Activated CD4-positive, alpha-beta T cell treated with anti-CD3 and anti-CD28 coated beads, Interleukin-2, Interleukin-4, amounts not matched to agents 100 ng/mL and 50 ng/mL, durations not matched to agents 16 hours and 8 hours (primary cell): ENCODE data around the gene MVD.
"Not testable (repeated sequence)": the region's sequence is repeated elsewhere in the genome, so short reads cannot be mapped to it uniquely, and the experiment has no call there.

Experiments
- DNase-seq: peaks from one replicate; pipeline ENCODE4 v3.0.0-alpha.2; 2020; ENCODE audit warnings: low spot score

MVD gene

GRCh38 chr16:88681709-88682451 lies 19.0 kb upstream of the MVD start:
- DNase-seq, result peak; percentile 71

DNA sequence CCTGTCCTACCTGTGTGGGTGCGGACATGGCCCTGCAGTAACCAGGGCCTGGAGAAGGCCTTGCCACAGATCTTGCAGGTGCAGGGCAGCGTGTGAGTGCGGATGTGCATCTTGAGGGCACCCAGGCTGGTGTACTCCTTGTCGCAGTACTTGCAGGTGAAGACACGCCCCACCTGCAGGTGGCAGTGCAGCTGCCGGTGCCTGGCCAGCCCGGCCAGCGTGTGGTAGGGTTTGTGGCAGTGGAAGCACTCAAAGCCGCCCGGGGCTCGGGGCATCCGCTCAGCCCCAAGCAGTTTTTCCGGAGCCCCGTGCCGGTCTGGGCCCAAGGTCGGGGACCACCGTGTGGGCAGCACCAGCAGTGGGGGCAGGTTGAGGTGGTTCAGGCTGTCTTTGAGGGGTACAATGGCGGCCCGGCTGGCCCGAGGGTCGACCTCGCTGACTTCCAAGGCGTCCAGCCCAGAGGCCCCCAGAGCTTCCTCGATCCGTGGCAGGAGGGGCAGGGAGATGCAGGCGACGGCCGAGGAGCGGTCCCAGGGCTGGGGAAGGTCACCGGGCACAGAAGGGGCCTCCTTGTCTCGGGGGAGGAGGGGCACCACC lies 18.3 kb upstream of the MVD start:
- DNase-seq, result peak; percentile 66

DNA sequence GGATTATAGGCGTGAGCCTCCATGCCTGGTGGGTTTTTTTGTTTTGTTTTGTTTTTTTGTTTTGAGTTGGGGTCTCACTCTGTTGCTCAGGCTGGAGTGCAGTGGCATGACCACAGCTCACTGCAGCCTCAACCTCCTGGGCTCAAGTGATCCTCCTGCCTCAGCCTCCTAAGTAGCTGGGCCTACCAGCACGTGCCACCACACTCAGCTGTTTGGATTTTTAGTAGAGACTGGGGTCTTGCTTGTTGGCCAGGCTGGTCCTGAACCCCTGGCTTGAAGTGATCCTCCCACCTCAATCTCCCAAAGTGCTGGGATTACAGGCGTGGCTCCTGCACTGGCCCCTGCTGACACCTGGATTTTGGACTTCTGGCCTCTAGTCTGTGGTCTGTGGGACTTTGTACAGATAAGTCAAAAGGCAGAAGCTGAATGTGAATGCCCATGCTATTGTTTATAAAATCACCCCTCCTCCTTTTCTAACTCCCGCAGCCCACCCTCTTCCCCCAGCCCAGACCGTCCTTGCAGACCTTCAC lies 17.7 kb upstream of the MVD start:
- DNase-seq, result no peak

DNA sequence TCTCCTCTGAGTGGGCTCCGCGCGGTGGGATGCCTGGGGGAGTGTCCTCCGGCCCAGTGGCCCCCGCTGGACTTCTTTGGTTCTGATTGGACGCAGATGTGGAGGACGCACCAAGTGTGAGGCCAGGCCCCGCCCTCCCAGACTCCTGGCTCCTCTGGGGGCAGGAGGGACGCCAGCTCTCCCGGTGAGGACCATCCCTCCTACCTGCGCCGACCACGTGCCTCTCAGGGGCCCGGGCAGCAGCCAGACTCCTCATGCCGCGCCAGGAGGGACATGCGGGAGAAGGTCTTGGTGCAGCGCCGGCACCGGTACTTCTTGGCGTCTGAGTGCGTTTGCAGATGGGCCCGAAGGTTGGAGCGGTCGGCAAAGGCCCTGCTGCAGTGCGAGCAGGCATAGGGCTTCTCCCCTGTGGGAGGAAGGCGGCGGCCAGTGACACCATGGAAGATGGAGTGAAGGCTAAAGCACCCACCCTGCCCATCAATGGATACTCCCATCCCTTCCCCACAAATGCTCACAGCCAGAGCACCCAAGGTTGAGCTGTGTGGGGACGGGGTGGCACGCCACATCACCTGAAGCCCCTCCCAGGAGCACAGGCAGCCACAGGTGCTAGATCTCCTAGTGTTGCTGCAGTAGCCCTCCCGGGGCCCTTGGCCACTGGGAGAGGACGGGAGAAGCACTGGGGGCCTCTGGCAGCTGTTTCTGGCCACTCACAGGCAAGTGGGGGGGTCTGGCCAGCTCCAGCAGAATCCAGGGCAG lies 15.5 kb upstream of the MVD start:
- no peak for DNase-seq

DNA sequence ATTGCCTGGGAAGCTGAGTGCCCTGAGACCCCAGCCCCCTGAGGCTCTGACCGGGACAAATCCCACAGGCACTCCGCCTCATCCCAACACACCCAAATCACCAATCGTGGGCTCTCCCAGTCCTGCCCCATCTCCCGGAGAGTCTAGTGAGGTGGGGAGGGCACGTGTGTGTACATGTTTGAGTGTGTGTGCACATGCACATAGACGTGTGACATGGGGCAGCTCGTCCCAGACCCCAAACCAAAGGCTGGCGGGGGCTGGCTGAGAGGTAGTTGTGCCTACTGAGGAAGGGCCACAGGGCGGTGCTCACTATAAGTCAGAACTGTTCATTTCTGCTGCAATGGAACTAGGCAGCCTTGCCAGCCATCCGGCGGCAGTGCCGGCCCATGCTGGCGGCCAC lies 14.8 kb upstream of the MVD start:
- no peak for DNase-seq

GRCh38 chr16:88676502-88677242 lies 13.8 kb upstream of the MVD start:
- DNase-seq, result no peak

DNA sequence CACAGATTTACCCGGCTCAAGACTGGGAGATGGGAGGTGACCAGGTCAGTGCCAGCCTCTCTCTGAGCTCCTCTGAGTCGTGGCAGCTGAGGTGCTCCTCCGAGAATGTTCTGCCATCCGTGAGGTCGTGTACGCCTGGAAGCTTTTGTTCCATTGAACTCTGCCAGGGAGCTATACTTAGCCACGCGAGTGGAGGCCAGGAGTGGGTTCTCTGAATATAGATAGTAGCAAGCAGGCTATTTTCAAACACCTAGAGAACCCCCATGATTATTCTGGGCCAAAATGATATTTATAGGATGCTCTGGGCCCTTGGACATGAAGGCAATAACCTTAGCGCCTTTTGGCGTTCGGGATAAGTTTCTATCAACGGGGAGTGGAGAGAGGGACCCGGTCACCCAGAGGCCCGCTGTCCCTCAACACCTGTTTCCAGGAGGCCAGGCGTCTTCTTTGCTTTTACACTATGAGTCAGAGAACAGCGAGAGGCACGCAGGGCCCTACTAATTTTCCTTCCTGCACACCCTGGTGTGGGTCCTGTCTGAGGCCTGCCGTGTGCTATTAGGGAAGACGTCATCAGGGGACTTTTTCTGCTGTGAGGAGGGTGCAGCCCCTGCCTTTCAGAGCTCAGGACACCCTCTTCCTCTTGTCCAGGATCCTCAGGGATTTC lies 11.0 kb upstream of the MVD start:
- DNase-seq, result no peak

- DNase-seq, result no peak
Measured at GRCh38 chr16:88672776-88673175, 9.9 kb upstream of the MVD start.

DNA sequence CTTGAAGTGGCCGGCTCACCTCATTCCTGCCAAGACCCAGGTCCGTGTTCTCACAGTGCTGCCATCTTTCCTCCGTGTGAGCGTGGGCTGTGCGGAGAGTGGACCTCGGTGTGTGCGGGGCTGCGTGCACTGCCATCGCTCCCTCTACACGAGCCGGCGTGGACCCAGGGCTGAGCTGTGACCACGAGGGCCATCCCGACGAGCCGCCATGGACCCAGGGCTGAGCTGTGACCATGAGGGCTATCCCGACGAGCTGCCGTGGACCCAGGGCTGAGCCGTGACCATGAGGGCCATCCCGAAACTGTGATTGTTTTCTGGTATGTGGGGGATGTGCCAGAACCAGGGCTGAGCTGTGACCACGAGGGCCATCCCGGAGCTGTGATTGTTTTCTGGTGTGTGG lies 8.9 kb upstream of the MVD start:
- DNase-seq, result no peak

- DNase-seq, result no peak
Measured at GRCh38 chr16:88669980-88670379, 7.1 kb upstream of the MVD start.

DNA sequence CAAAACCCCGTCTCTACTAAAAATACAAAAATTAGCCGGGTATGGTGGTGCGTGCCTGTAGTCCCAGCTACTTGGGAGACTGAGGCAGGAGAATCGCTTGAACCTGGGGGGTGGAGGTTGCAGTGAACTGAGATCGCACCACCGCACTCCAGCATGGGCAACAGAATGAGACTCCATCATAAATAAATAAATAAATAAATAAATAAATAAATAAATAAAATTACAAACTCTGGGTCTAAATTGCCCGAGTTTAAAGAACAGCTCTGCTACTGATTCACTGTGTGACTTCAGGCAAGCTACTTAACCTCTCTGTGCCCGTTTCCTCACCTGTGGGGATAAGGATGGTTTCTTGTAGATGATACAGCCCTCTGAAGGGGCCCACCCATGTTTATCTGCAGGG lies 6.6 kb upstream of the MVD start:
- DNase-seq, result not testable (repeated sequence)

DNA sequence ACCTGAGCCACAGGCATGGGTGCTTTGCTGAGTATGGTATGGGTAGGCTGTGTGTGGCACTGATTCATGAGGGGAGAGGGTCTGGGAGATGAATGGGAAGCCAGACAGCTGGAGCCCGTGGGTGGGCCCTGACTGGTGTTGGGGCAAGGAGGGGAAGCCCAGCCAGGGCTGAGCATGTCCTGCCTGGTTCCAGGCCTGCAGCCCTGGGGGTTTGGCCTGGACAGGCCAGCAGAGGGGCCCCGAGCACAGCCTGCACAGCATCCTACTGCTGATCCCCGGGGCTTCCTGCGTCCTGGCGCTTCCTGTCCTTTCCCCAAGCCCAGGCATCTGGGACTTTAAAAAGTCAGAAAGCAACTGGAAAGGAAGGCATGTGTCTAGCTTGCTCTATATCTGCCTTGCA lies 4.6 kb upstream of the MVD start:
- no peak for DNase-seq

GRCh38 chr16:88665570-88665969 lies 2.7 kb upstream of the MVD start:
- no peak for DNase-seq

GRCh38 chr16:88665148-88665547 lies 2.3 kb upstream of the MVD start:
- DNase-seq, result no peak

DNA sequence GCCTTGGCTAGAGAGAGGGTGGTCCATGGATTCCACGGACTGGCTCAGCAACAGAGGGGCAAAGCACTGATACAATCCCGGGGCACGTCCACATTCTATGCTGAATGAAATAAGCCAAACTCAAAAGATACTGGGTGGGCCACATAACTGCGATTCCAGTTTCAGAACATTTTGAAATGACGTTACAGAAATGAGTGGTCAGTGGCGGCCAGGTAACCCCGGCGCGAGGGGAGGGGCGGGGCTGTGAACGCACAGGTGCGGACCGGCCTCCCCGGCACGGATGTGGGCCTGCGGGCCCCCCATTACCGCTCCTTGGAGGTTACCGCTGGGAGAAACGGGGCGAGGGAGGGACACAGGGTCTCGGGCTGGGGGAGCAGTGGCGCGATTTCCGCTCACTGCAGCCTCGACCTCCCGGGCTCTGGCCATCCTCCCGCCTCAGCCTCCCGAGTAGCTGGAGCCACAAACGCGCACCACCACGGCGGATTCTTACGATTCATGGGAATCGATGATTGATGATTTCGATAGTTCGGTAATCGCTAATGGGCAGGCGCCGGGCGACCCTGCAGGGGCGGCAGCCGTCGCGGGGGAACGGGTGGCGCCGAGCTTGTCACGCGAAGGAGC lies 559 bp downstream of the MVD start:
- DNase-seq, result no peak

- DNase-seq, result no peak
Measured at GRCh38 chr16:88661468-88661867, 1.4 kb downstream of the MVD start.

GRCh38 chr16:88659160-88659559 lies 3.7 kb downstream of the MVD start:
- no peak for DNase-seq

GRCh38 chr16:88658714-88659113 lies 4.2 kb downstream of the MVD start:
- no peak for DNase-seq

DNA sequence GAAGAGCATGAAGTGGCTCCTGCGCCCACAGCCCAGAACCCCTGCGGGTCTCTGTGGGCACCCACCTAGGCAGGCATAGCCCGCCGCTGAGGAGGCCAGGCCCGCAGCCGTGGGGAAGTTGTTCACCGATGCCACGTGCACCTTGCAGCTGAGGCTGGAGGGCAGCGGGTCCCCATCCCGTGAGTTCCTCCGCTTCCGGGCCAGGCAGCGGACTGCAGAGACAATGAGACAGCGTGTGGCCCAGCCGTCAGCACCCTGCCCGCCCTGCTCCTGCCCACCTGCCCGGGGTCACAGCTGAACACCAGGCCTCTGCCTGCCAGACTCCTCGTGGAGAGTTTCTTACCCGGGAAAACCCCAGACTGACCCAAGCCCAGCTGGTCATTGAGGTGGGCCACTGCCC lies 5.5 kb downstream of the MVD start:
- DNase-seq, result no peak

- DNase-seq, result no peak
Measured at GRCh38 chr16:88656291-88656980, 6.5 kb downstream of the MVD start.
